Smooth muscle cell (in vitro differentiated cells): ENCODE results near the gene DNAI2. TPM values are rescaled to one million over a fixed set of nuclear protein-coding genes. Genes with fewer than 3 reads are reported as not detected.

Source experiments
- DNase-seq: peaks from one replicate; lab custom pipeline; 2025; ENCODE audit not compliant: unreplicated experiment; lab: John Stamatoyannopoulos, UW
- H2AFZ ChIP-seq: fragments of 200-600 bp; sonication (generic); 2 replicates; pipeline ENCODE4 v1.6.0; 2016; ENCODE audit warnings: antibody characterized with exemption, low read depth, mild to moderate bottlenecking
- H3F3A ChIP-seq: fragments of 200-600 bp; sonication (generic); 2 replicates; pipeline ENCODE4 v1.6.0; 2017; ENCODE audit warnings: antibody characterized with exemption, low read depth
- H3K27ac ChIP-seq: fragments of 200-600 bp; sonication (generic); 2 replicates; pipeline ENCODE4 v1.5.1; 2016; ENCODE audit warnings: low read depth, mild to moderate bottlenecking
- H3K27me3 ChIP-seq: fragments of 200-600 bp; sonication (generic); 2 replicates; pipeline ENCODE4 v1.6.1; 2016; ENCODE audit warnings: low read depth, mild to moderate bottlenecking
- H3K36me3 ChIP-seq: fragments of 200-600 bp; sonication (generic); 2 replicates; pipeline ENCODE4 v1.5.1; 2016; ENCODE audit warnings: low read depth
- H3K4me1 ChIP-seq: fragments of 200-600 bp; sonication (generic); 2 replicates; pipeline ENCODE4 v1.5.1; 2016; ENCODE audit warnings: low read depth
- H3K4me2 ChIP-seq: fragments of 200-600 bp; sonication (generic); 2 replicates; pipeline ENCODE4 v1.6.0; 2016; ENCODE audit warnings: mild to moderate bottlenecking
- H3K4me3 ChIP-seq: fragments of 200-600 bp; sonication (generic); 2 replicates; pipeline ENCODE4 v1.5.1; 2016; ENCODE audit warnings: mild to moderate bottlenecking
- H3K79me2 ChIP-seq: fragments of 200-600 bp; sonication (generic); 2 replicates; pipeline ENCODE4 v1.6.0; 2016; ENCODE audit warnings: low read depth, mild to moderate bottlenecking
- H3K9ac ChIP-seq: fragments of 200-600 bp; sonication (generic); 2 replicates; pipeline ENCODE4 v1.6.0; 2016; ENCODE audit warnings: low read depth
- H3K9me3 ChIP-seq: fragments of 200-600 bp; sonication (generic); replicated peaks from 2 replicates; pipeline ENCODE4 v1.5.1; 2016; ENCODE audit warnings: low read depth
- H4K20me1 ChIP-seq: fragments of 200-600 bp; sonication (generic); 2 replicates; pipeline ENCODE4 v1.6.0; 2016; ENCODE audit warnings: low read depth
- WGBS: methylation state at CpG from one replicate; pipeline ENCODE4 v1.1.7; 2016; ENCODE audit warnings: low lambda C conversion rate; 5-methylcytosine and 5-hydroxymethylcytosine counted together
- polyA plus RNA-seq: library from polyadenylated mRNA; unstranded; fragments of >200 nt; fragmentation: Nextera tagmentation; extraction: Ambion mirVana; gene quantifications from 2 replicates; pipeline ENCODE4 v1.2.1, GENCODE V29; 2016
- total RNA-seq: library from RNA; depleted of rRNA; stranded (reverse); fragments of >200 nt; gene quantifications from 2 replicates; pipeline ENCODE4 v1.2.3, GENCODE V29; 2014
- TF ChIP-seq, protein P1 (sequence below): fragments of 200-600 bp; sonication (generic); IDR thresholded peaks from 2 replicates; pipeline ENCODE4 v1.5.1; 2017; ENCODE audit warnings: borderline replicate concordance, mild to moderate bottlenecking, antibody characterized with exemption; ENCODE audit not compliant: insufficient read depth, poor library complexity, severe bottlenecking

The DNAI2 gene
- total and polyA plus RNA-seq, 2 experiments from 2014 or later, result not detected

DNA sequence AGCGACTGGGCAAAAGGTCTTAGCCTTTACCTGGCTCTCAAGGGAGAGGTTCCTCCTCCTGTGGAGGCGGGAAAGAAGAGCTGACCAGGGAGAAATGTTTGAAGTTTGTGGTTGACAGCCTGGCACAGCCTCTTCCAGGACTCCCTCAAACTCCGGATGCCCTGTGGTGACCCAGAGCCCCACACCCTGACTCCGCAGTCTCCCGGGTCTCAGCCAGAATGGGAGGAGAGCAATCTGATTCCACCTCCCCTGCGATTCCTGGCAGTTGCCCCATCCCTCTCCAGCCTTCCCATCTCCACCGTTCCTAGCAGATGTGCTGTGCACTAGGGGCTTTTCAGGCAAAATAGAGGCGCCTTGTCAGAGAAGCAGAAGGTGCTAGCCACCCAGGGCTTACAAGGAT is 5.5 kb upstream of the DNAI2 start:
- no peak for DNase-seq
- Histone ChIP-seq H3K36me3 (no peaks in the 10 kb centered on the region), H3K4me2 (no peak overlapping the region), H3K79me2 (no peaks in the 10 kb centered on the region), H3K27me3 (peaks cover 6% of the 10 kb centered on the region), H3K4me1 (peaks cover 7% of the 10 kb centered on the region), H3K27ac (no peak overlapping the region), H3K4me3 (no peak overlapping the region), H2AFZ (no peak overlapping the region), H3K9me3 (no peaks in the 10 kb centered on the region), H3F3A (no peaks in the 10 kb centered on the region), H3K9ac (no peak overlapping the region), H4K20me1 (no peaks in the 10 kb centered on the region)
- WGBS, result 88% methylated on average over 8 of the region's 8 CpGs
- TF ChIP-seq, protein P1, sequence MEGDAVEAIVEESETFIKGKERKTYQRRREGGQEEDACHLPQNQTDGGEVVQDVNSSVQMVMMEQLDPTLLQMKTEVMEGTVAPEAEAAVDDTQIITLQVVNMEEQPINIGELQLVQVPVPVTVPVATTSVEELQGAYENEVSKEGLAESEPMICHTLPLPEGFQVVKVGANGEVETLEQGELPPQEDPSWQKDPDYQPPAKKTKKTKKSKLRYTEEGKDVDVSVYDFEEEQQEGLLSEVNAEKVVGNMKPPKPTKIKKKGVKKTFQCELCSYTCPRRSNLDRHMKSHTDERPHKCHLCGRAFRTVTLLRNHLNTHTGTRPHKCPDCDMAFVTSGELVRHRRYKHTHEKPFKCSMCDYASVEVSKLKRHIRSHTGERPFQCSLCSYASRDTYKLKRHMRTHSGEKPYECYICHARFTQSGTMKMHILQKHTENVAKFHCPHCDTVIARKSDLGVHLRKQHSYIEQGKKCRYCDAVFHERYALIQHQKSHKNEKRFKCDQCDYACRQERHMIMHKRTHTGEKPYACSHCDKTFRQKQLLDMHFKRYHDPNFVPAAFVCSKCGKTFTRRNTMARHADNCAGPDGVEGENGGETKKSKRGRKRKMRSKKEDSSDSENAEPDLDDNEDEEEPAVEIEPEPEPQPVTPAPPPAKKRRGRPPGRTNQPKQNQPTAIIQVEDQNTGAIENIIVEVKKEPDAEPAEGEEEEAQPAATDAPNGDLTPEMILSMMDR, result no peak

DNA sequence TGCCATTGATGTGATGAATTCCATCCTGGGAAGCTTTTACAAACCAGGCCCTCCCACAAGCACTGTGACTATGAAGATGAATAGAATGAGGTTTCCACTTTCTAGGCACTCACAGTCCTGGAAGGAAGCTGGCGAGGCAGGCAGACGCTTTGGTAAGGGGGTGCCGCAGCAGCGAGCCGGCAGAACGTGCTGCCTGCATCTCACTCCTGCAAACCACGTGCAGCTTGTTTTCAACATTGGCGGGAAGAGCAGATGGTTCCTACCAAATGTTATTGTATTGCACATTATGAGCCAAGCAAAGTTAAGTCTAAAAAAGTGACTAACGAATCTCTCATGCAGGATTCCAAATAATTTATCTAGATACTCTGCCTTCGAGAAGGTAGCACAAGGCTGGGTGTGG is 3.7 kb upstream of the DNAI2 start:
- Histone ChIP-seq H3K27ac (no peak overlapping the region), H3K9ac (no peak overlapping the region), H3K9me3 (no peaks in the 10 kb centered on the region), H2AFZ (no peak overlapping the region), H3K4me2 (no peak overlapping the region), H3K4me1 (peaks cover 7% of the 10 kb centered on the region), H3K4me3 (no peak overlapping the region), H3K79me2 (no peaks in the 10 kb centered on the region), H3F3A (no peaks in the 10 kb centered on the region), H4K20me1 (no peaks in the 10 kb centered on the region), H3K36me3 (no peaks in the 10 kb centered on the region), H3K27me3 (peaks cover 23% of the 10 kb centered on the region)
- TF ChIP-seq, protein P1, result no peak
- no peak for DNase-seq
- WGBS, result 92% methylated on average over 10 of the region's 10 CpGs

DNA sequence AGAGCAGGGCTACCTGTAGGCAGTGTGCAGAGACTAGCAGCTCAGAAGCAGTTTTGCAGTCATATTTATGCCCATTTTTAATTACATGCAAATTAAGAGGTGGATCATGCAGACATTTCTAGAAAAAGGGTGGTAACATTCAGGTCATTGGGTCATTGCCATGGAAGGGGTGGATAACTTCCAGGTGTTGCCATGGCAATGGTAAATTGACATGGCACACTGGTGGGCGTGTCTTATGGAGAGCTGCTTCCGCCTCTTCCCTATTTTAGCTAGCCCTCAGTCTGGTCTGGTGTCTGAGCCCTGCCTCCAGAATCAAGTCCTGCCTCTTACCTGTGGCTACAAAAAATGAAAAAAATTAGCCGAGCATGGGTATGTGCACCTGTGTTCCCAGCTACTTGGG is 2.8 kb upstream of the DNAI2 start:
- no peaks in the 10 kb centered on the region for H3F3A ChIP-seq

More for the DNA sequence above, 2.8 kb upstream of the DNAI2 start:
- no peak for DNase-seq
- Histone ChIP-seq H3K9ac (no peak overlapping the region), H3K27me3 (peaks cover 31% of the 10 kb centered on the region), H3K4me2 (no peak overlapping the region), H2AFZ (no peak overlapping the region), H3K4me1 (peaks cover 10% of the 10 kb centered on the region), H3K27ac (no peak overlapping the region), H4K20me1 (no peaks in the 10 kb centered on the region), H3K9me3 (no peaks in the 10 kb centered on the region), H3K4me3 (no peak overlapping the region), H3K79me2 (no peaks in the 10 kb centered on the region), H3K36me3 (no peaks in the 10 kb centered on the region)
- WGBS, result 83% methylated on average over 3 of the region's 3 CpGs
- TF ChIP-seq, protein P1, result no peak
